HEK293T (cell line): ENCODE results near the gene NELFE.
"Not testable (repeated sequence)": the region's sequence is repeated elsewhere in the genome, so short reads cannot be mapped to it uniquely, and the experiment has no call there.

ENCODE experiments used
- BHLHE40 ChIP-seq: fragments of 450-650 bp; IDR thresholded peaks from 2 replicates; pipeline ENCODE4 v1.6.1; 2016; ENCODE audit warnings: mild to moderate bottlenecking, moderate library complexity, borderline replicate concordance
- CTBP1 ChIP-seq: fragments of 450-650 bp; IDR thresholded peaks from 2 replicates; pipeline ENCODE4 v1.6.1; 2016; ENCODE audit warnings: borderline replicate concordance
- ELF4 ChIP-seq: fragments of 450-650 bp; IDR thresholded peaks from 2 replicates; pipeline ENCODE4 v1.6.1; 2017; ENCODE audit warnings: antibody characterized with exemption
- FOXA1 ChIP-seq: fragments of 450-650 bp; IDR thresholded peaks from 2 replicates; pipeline ENCODE4 v1.6.1; 2016; ENCODE audit warnings: mild to moderate bottlenecking
- FOXK2 ChIP-seq: fragments of 450-650 bp; IDR thresholded peaks from 2 replicates; pipeline ENCODE4 v1.6.1; 2016; ENCODE audit warnings: mild to moderate bottlenecking
- FOXM1 ChIP-seq: fragments of 450-650 bp; IDR thresholded peaks from 2 replicates; pipeline ENCODE4 v1.6.1; 2017; ENCODE audit warnings: mild to moderate bottlenecking, borderline replicate concordance
- HDGF ChIP-seq: fragments of 450-650 bp; IDR thresholded peaks from 2 replicates; pipeline ENCODE4 v1.6.1; 2017; ENCODE audit warnings: antibody characterized with exemption, borderline replicate concordance
- LEF1 ChIP-seq: fragments of 450-650 bp; IDR thresholded peaks from 2 replicates; pipeline ENCODE4 v1.6.1; 2017; ENCODE audit warnings: mild to moderate bottlenecking, borderline replicate concordance
- NFRKB ChIP-seq: fragments of 450-650 bp; IDR thresholded peaks from 2 replicates; pipeline ENCODE4 v1.6.1; 2016; ENCODE audit warnings: mild to moderate bottlenecking, moderate library complexity
- SP1 ChIP-seq: fragments of 450-650 bp; IDR thresholded peaks from 2 replicates; pipeline ENCODE4 v1.6.1; 2017
- SUZ12 ChIP-seq: fragments of 450-650 bp; IDR thresholded peaks from 2 replicates; pipeline ENCODE4 v1.6.1; 2016; ENCODE audit warnings: mild to moderate bottlenecking
- TARDBP ChIP-seq: fragments of 450-650 bp; IDR thresholded peaks from 2 replicates; pipeline ENCODE4 v1.6.1; 2016

- TF ChIP-seq SP1, TARDBP, HDGF, CTBP1, FOXM1, SUZ12, FOXK2, FOXA1, ELF4, BHLHE40, LEF1, NFRKB: not testable (repeated sequence)
Observed at GRCh38 chr6:31976065-31976464, 17.3 kb upstream of the NELFE start.
